OCI-LY7 (cell line): ENCODE data around the gene LBX2.

Experiments
- CTCF ChIP-seq: fragments of 200-600 bp; sonication (generic); conservative IDR thresholded peaks from 2 replicates; pipeline ENCODE4 v1.5.1; 2014; ENCODE audit warnings: mild to moderate bottlenecking, antibody characterized with exemption, low read length, moderate library complexity, mixed read lengths
- EZH2phosphoT487 ChIP-seq: fragments of 200-600 bp; sonication (generic); IDR thresholded peaks from 2 replicates; pipeline ENCODE4 v1.6.1; 2018; ENCODE audit warnings: low read depth, borderline replicate concordance, mild to moderate bottlenecking, mixed run types, antibody characterized with exemption, low read length, moderate library complexity, mixed read lengths

- TF ChIP-seq CTCF, result no peak
- TF ChIP-seq EZH2phosphoT487, result no peak
These were observed 41.8 kb downstream of the LBX2 start for GRCh38 chr2:74457549-74458131.
